ENCODE data around the gene FFAR2.

FFAR2 gene

DNA sequence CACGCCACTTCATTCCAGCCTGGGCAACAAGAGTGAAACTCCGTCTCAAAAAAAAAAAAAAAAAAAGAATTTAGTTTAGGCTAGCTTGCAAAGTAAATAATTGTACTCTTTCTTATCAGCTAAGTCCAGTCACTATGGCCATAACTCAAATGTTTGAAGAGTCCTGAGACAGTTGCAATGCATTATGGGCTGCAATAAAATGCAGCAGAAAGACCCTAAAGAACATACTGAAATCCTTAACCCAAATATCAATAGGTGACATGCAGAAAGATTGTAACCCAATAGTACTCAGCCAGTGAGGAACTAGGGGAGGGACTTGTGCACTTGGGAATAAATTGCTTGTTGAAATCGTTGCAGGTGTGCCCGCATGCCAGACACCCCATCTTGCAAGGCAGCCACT, 20.9 kb upstream of the FFAR2 start:
- no peak for DNase-seq

DNA sequence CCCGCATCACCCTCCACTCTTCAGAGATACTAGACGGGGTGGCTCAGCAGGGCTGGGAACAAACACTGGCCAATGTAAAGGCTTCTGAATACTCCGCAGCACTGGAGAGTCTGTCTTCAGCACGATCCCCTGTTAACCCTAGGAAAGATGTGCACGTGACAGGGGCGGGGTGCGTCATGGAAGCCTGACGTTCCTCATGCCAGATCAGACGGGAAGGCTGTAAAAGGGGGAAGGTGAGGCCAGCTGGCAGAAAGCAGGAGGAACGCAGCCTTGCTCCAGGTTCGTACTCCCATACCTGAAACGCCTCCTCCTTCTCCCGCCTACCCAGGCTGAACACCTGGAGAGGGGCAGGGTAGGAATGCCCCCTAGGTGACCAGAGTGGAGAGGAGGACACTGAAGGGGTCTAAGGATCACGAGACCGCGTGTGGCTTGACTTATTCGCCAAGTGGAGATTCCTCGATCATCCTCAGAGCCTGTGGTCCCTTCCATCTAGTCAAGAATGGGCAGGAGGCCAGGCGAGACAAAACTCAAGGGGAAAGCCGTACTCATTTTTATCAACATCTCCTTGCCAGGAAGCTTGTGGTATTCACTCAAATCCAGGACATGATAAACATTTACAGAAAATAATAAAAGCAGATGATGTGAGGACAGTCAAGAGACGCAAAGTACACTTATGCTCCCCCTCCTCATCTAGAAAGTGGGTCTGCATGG, 18.2 kb upstream of the FFAR2 start:
- DNase-seq, result no peak

DNA sequence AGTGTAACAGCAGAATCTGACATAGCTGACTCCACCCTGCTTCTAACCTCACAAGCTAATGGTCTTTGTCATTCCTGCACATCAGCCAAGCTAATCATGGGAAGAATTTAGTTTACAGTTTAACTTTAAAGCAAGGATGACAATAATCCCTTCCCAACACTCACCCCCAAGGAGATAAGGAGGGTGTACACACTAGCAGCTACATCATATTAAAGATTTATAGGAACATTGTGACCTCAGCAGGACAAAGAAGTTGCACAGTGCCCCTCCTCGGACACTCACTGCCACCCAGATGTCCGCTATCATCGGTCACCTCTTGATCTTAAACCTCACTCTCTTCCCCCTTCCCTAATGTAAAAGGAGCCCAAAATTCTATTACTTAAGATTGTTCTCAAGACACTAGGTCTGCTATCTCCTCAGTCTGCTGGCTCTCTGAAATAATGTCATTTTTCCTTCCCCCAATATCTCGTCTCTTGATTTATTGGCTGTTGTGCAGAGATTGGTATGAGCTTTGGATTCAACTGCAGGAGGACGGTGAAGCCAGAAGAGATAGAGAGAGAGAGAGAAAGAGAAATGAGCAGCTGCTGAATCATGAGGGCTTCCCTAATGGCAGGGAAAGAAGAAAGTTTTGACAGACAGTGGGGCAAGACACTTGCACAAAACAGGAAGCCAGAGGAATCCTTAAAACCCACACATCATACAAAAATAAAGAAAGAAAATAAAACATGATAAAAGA, 17.5 kb upstream of the FFAR2 start:
- DNase-seq, result no peak

DNA sequence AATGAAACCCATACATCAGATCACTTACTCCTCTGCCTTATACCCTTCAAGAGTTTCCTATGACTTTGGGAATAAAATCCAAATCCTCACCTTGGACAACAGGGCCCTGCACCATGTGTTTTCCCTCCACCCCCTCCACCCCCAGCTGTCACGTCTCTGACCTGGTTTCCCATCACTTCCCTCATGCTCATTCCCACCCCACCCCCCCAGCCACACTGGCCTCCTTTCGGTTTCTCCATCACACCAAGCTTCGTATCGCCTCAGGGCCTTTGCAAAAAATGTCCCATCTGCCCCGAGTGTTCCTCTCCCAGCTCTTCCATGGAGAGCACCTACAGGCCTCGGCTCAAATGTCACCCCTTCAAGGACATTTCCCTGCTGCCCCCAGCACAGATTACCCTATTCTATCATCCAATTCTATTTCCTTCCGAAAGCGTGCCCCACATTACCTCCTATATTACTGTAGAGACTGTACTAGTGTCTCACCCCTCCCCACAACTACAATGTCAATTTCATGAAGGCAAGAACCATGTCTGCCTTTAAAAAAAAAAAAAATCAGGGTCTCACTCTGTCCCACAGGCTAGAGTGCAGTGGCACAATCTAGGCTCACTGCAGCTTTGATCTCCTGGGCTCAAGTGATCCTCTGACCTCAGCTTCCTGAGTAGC, 16.8 kb upstream of the FFAR2 start:
- DNase-seq, result no peak

DNA sequence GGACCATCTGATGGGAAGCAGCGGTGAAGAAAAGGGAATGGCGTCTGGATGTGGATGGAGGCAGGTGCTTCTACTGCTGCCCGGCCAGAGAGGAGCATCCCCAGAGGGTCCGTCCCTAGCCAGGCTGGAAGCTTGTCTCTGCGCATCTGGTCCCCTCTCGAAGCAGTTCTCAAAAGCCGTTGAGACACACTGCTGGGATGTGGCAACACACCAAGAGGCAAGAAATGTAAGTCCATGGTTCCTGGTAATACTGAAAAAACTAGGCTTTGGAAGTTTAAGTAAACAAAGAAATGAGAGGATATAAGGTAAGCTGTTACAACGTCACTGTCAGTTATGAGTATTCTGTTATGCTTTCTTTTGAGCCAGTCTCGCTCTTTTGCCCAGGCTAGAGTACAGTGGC, 15.1 kb upstream of the FFAR2 start:
- no peak for DNase-seq

DNA sequence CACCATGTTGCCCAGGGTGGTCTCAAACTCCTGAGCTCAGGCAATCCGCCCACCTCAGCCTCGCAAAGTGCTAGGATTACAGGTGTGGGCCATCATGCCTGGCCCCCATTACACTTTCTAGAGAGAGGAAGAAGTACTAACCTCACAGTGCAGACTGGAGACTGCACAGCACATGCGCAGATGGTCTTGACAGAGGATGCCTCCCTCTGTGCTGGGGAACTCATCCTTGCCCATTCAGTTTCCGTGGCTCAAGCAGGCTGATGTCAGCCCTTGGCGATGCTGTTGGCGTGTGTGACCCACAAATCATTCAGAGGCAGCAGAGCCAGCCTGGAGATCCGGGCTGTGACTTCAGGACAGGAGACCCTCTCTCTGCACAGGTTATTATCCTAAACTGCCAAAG, 14.6 kb upstream of the FFAR2 start:
- DNase-seq, result no peak

DNA sequence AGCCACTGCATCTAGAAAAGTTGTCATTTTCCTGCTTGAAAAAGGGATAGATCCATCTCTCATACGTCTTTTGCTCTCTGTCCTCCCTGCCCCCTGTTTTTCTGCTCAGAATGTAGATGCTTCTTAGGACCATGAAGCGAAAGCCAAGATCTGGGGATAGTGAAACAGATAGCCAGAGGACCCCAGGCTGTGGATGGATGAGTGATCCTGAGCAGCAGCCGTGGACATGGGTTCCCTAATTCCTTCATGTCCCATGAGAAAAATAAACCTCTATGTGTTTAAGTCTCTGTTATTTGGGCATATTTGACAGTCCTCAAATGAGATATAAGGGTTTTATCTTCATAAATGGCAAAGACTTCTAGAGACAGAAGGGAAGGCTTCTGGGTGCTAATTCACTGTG, 12.2 kb upstream of the FFAR2 start:
- DNase-seq, result no peak

DNA sequence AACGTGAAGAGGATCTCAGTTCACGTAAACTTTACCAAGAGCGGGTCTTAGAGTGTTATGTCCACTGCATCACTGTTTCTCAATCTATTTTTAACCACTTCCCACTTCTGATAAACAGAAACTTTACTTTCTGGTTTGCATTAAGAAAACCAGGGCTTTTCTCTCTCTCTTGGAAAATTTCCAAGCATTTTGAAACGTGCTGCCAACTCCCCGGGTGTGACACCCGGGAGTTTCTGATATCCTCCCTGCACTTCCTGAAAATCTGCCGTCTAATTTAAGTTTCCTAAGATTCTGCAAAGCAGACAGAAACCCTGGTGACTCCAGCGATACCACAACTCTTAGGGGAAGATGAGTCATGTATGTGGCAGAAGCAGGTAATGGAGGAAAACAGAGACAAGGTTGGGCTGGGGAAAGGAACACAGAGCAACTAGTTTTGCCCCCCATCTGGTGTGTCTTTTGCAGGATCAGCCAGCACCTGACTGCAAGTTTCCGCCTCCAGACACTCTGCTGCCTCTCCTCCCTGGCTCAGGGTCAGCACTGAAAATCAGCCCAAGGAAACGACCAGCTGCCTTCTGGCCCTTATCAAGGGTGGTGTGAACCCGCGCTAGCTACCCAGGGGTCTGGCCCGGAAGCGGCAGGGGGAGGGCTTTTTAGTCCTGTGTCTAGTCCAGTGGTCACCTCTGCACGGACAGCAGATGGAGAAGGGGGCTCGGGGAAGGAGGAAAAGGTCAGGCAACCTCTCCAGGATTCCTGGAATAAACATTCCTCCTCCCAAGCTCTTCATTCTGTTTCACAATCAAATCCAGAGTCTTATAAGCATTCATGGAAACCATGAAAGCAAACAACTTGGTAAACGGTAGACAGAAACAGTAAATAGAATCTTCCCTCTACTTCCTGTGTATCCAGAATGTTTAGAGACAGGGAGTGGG, 11.3 kb upstream of the FFAR2 start:
- DNase-seq, result peak; percentile 44

DNA sequence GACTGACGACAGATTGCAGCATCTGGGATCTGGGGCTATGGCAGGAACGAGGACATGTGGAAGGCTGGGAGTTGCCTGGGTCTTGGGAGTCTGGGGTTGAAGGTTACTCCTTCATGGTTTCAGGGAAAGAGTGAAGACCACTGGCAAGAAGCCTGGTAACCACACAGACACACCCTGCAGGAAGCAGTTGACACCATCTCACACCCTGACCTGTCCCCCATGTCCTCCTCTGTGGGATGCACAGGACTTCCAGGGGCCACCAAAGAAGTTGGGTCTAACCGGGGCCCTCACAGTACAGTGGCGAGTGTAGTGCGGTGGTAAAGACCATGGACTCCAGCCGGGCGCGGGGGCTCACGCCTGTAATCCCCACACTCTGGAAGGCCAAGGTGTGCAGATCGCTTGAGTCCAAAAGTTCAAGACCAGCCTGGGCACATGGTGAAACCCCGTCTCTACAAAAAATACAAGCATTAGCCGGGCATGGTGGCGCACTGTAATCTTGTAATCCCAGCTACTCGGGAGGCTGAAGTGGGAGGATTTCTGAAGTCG, 10.6 kb upstream of the FFAR2 start:
- no peak for DNase-seq

DNA sequence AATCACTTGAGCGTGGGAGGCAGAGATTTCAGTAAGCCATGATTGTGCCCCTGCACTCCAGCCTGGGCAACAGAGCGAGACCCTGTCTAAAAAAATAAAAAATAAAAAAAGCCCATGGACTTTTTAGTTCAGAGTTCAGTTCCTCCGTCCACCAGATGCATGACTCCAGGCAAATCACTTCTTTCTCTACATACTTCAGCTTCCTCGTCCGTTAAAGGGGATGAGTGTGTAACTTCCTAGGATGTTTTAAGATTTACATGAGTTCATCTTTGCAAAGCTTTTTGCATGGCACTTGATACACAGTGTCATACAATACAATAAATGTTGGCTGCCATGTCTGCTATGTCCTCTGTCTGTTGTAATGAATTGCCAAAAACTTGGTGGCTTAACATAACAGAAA, 10.0 kb upstream of the FFAR2 start:
- no peak for DNase-seq

DNA sequence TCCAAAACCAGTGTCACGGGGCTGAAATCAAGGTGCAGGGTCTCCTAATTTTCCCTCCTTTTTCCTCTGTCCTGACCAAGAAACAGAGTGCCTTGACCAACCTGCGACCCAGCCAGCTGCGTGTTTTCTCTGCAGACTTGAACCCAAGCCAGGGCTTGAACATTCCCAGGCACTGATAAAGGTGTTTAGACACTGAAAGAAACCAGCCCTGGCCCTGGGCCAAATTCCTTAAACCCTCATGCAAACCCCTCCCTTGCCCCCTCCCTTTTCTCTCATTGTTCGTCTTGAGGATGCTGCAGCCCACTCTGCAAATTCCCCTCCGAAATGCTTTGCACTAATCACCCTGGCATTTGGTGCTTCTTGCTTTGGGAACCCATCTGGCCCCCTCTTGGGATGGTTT, 9.5 kb upstream of the FFAR2 start:
- DNase-seq, result no peak

DNA sequence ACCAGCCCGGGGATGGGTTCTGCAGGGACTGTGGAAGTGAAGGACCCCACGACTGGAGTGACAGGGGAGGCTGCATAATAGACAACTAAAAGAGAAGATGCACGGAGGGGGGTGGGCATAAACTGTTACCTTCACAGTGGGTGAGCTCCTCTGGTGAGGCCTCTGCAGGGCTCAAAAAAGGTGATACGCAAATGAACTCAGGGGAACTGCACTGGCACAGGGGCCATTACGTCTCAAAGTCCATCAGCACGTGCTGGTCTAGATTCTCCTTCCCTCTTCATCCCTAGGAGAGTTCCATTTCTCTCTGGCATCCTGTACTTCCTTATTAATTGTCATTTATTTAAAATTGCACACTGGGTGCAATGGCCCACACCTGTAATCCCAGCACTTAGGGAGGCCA, 8.1 kb upstream of the FFAR2 start:
- DNase-seq, result no peak

DNA sequence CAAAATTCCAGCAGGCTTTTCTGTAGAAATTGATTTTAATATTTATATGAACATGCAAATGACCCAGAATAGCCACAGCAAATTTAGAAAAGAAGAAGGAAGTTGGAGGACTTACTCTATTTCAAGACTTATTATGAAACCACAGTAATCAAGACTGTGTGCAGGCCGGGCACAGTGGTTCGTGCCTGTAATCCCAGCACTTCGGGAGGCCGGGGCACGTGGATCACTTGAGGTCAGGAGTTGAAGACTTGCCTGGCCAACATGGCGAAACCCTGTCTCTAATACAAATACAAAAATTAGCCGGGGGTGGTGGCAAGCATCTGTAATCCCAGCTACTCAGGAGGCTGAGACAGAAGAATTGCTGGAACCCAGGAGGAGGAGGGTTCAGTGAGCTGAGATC, 6.0 kb upstream of the FFAR2 start:
- DNase-seq, result no peak

DNA sequence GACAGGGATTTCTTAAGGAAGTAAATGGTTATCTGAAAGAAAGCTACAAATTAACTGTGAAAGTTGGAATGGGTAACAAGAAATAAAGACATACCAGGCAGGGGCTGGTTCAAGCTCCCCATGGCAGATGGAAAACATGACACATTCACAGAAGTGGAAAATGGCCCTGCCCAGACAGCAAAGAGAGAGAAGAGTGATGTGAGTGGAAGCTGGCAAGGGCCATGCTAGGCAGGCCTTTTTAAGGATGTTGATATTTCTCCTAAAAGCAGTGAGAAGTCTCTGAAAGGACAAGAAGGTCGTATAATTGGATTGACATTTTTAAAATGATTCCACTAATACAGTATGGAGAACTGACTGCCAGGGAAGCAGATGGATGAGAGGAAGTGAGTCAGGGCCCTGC, 3.3 kb upstream of the FFAR2 start:
- DNase-seq, result no peak

DNA sequence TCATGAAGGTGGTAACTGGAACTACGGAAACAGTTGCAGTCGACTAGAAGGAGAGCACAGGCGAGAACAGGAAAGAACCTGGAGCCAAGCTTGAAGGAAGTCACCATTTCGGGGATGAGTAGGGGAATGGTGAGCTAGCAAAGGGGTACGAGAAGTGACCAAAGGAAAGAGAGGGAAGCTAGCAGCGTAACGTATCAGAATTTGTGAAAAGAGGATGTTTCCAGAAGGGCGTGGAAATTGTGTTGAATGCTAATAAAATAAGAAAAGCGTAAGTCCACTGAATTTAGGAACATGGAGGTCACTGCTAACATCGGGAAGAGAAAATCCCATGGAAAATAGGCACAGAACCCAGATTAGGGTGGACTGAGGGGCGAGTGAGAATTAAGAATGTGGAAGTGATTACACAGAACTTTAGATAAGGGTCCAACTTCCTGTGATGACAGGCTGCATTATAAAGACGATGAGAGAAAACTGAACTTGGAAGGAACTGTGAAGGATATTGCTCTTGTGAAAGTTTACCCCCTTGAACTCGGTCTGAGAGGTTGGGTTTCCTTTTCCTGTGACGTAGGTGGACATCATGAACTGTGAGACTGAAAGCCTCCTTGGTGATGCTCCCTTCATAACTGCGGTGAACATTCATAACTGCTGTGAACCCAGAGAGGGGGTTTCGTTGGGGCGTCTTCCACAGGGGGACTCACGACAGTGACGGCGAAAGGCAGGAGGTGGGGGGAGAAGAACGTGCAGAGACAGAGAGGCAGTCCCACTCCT, 2.0 kb upstream of the FFAR2 start:
- no peak for DNase-seq

DNA sequence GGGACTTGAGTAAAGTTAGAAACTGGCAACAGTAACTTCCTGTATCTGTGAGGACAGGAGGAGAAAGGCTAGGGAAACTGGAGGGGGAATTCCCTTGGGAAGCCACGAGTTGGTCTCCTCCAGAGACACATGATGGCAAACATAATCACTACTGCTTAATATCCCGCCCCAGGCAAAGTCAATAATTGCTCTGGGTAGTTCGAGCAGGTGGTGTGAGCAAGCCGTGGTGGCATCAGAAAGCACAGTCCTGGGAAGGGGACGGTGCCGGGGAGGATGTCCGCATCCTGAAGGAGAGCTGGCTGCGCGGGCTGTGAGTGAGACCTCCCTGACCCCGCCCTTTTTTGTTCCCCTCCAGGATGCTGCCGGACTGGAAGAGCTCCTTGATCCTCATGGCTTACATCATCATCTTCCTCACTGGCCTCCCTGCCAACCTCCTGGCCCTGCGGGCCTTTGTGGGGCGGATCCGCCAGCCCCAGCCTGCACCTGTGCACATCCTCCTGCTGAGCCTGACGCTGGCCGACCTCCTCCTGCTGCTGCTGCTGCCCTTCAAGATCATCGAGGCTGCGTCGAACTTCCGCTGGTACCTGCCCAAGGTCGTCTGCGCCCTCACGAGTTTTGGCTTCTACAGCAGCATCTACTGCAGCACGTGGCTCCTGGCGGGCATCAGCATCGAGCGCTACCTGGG, 1.4 kb downstream of the FFAR2 start:
- no peak for DNase-seq

DNA sequence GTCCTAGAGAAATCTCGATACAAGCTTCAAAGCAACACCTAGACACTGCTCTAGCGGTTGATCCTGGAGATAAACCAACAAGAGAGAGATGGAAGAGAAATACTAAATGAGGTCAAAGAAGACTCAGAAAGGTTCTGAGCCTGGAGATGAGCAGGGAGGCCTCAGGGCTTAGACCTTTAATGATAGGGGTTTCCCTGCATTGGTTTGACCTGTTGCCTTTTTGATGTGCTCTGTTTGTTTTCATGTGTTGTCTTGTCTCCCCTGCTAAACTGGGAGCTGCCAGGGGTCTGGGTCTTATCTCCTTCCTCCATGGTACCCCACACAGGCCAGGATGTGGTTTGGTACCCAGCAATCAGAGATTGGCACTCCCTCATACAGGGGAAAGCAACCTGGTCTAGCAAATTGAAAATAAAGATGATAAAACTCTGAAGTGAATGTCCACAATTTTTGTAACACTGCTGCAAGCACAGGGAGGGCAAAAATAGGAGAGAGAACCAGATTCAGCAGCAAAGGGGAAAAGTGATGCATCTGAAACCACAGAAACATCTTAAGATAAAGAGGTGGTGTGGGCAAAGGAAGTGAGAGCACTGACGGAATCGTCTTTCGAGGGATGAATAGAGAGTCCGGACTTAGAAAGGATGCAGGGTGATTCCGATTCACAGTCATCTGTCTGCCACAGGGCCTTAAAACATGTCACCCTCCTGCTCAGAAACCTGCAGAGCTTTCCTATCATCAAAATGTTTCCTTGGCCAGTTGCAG, 3.5 kb downstream of the FFAR2 start:
- DNase-seq, result peak; percentile 52

DNA sequence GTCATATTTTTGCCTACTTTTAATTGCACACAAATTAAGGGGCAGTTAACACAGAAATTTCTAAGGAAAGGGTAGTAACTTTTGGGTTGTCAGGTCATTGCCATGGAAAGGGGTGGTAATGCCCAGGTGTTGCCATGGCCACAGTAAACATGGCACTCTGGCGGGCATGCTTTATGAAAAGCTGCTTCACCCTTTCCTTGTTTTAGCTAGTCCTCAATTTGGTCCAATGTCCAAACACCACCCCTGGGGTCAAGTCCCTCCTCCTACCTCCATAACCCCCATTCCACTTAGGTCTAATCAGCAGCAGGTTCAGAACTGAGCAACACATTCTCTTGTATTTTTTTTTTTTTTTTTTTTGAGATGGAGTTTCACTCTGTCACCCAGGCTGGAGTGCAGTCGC, 6.6 kb downstream of the FFAR2 start:
- no peak for DNase-seq

DNA sequence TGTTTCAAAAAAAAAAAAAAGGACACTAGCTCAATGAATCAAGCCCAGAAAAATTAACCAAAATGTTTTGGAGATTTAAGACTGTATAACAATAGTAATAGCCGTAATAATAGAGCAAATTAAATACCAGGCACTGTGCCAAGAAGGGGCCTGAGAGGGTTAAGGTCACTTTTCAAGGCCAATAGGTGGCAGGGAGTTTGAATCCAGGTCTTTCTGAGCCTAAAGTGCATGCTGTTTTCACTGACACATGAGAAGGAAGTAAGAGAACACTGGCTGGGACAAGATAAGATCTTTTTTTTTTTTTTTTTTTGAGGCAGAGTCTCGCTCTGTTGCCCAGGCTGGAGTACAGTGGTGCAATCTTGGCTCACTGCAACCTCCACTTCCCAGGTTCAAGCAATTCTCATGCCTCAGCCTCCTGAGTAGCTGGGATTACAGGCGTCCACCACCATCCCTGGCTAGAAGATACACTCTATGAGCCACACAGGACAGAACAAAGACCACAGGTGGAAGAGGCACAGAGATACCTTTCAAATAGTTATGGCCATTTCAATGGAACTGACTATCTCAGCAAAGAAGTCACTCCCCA, 7.7 kb downstream of the FFAR2 start:
- DNase-seq, result no peak

DNA sequence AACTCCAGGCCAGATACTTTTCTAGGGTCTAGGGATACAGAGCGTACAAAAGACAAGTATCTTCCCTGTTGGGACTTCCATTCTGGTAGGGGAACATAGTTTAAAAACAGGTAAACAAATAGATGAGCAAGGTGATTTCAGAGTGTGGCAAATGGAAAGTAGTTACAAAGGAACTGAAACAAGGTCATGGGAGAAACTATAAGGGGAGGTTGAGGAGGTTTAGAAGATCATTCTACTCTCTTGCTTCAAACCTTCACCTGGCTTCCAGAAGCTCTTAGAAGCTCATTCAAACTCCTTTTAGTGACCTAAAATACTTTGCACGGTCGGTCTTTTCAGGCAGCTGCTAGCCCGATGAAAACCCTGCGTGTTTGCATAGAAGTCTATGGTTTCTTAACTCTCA, 9.1 kb downstream of the FFAR2 start:
- DNase-seq, result no peak

All from stimulated activated CD4-positive, alpha-beta T cell treated with anti-CD3 and anti-CD28 coated beads, Interleukin-15, amount 100 ng/mL, for 24 hours (primary cell).